LNCAP (cell line): ENCODE results near the gene EXOC2.

Source experiments
- CTCF ChIP-seq: fragments of 450-650 bp; IDR thresholded peaks from 2 replicates; pipeline ENCODE4 v1.5.1; 2017; ENCODE audit warnings: mild to moderate bottlenecking

The EXOC2 gene

DNA sequence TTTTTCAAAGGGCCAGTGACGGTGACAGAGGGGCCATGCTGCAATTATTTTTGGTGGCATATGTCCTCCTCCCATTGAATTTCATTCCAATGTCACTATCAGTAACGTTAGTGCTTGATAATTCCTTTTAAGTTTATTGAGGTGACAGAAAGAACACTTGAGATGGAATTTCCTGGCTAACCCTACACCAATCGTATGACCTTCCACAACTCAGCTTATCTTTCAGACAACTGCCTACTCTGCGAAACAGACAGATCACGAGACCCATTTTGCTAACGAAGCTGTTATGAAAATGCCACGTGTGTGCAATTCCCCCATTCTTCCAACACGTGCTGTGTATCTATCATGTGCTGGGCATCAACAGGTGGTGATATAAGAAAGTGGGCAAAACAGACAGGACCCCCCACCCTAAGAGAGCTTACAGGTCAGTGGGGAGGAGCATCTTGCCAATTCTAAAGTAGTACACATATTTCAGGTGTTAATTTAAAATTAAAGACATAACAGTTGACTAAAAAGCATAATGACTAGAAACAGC, 188.4 kb downstream of the EXOC2 start:
- TF ChIP-seq CTCF: no peak

GRCh38 chr6:503610-504362, 189.2 kb downstream of the EXOC2 start:
- no peak for TF ChIP-seq CTCF

DNA sequence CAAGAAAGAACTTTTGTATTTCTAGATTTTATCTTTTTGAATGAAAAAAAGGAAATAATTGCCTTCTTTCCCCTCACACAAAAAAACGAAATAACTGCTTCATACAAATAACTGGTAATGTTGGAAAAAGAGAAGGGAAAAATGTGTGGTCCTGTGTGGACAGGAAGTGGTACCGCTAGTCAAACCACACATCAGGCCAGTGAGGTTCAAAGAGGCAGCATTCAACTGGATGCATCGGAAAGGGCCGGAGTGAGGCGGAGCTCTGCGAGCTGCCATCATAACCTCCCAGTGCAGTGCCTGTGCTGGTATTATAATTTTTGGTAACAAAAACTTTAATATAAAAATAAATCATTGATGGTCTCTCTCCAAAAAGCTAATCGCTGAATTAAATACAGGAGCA, 190.2 kb downstream of the EXOC2 start:
- TF ChIP-seq CTCF: no peak

GRCh38 chr6:501891-502601, 190.9 kb downstream of the EXOC2 start:
- no peak for TF ChIP-seq CTCF

DNA sequence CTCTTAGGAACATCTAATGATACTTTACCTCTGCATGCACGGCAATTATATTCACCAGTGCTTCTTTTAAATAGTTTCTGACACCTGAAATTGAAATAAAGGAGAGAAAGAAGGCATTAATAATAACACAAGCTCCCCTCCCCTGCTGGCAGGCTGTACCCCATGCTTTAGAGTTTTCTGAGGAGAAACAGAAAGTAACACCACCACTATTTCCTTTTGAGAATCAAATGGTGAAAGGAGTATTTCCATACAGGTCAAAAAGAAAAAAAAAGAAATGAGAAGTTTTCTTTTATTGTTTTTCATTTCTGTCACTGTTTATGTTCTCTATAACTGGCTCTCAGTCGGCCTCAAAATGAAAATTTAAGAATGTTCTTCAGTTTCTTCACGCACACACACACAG, 193.3 kb downstream of the EXOC2 start:
- TF ChIP-seq CTCF: no peak

DNA sequence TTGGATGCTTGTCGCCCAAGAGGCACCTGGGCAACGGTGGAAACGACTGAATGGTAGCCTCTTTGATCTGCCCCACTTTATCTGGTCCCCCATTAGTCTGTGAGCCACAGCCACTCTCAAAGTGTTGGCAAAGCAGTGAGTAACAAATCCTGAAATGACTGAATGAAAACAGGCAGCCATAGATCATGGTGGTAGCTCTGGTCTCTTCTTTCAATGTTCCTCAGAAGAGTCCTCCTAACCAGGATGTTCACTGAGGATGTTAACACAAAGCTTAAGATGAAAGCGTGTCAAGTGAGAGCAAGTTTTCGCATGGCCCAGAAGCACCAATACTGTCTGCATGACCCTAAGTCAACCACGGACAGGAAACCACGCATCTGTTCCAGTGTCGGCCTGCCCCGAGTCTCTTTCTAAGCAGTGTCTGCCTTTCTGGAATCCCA, 194.1 kb downstream of the EXOC2 start:
- no peak for TF ChIP-seq CTCF

DNA sequence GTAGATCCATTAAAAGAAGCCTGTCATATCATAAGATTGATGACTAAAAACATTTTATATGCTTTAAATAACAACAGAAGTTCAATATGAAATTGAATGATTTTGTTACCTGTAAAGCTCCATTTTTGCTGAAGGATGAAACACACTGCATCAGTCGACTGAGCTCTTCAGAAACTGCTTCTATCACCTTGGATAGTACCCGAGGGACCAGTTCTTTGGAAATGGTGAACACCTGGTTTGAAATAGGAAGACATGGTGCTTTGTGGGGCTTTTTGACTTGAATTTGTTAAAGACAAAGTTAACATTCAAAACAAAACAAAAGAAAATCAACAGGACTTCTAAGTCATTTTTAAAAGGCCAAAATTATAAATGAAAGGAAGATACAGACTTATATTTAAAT, 195.7 kb downstream of the EXOC2 start:
- TF ChIP-seq CTCF: no peak
